Activated CD4-positive, CD25-positive, alpha-beta regulatory T cell treated with anti-CD3 and anti-CD28 coated beads, Interleukin-2, amount 50 U/mL, for 72 hours (primary cell): Measurements from ENCODE around the gene LPAR1.

Source experiments
- DNase-seq: peaks from one replicate; pipeline ENCODE4 v3.0.0; 2021

Gene LPAR1

GRCh38 chr9:110950041-110950645, 88.1 kb downstream of the LPAR1 start:
- DNase-seq = no peak

DNA sequence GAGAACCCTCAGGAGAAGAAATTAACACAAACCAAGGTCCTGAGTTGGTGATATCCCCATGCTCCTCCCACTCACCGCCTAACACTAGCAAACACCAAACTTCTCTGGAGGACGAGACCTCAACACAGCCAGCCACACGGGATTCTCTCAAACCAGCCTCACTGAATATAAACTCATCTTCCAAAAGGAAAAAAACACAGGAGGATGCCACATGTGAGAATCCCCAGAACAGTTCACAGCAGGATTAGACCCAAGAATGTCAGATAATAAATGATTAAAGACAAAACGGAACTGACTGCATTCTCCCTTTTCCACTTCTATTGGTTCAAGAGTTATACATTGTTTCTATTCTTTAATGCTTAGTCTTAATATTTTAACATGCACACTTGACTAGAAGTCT, 89.2 kb downstream of the LPAR1 start:
- no peak for DNase-seq

DNA sequence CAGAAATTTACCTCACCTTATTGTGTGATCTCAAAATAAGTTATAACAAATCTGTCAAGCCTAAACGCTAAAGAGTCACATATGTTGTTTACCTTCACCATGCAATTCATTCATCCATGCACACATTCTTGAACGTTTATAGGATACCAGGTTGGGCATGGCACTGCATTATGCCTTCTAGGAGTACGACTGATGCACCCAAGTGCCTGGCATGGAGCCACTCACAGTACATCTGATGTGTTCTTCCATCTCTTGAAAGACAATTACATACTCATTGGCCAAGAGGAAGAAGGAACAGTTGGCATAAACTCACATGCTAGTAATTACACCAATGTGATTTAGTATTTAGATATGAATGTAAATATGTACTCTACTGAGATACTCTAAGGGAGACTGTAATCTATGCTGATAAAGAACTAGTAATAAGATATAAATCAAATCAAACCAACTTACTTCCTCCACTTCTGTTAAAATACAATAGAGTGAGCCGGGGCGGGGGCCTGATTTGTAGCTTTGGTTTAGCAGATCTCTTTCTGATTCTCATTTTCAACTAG, 90.7 kb downstream of the LPAR1 start:
- no peak for DNase-seq

GRCh38 chr9:110942522-110942921, 95.7 kb downstream of the LPAR1 start:
- DNase-seq = no peak

- no peak for DNase-seq
Measured at GRCh38 chr9:110940951-110941557, 97.2 kb downstream of the LPAR1 start.

- no peak for DNase-seq
Measured at GRCh38 chr9:110939573-110939972, 98.7 kb downstream of the LPAR1 start.

GRCh38 chr9:110939047-110939446, 99.2 kb downstream of the LPAR1 start:
- DNase-seq = no peak

DNA sequence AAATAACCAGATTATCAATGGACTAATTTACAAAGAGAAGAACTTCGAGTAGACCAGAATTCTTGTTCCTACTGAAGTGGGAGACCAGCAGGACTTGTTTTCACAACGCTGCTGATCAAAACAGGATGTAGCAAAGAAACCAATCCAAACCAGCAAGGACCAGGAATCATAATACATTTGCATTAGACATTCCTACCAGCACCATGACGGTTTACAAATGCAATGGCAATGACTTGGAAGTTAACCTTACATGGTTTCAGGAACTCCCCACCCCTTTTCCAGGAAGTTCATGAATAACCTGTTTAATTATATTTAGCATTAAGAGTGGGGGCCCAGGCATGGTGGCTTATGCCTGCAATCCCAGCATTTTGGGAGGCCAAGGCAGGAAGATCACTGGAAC, 100.0 kb downstream of the LPAR1 start:
- no peak for DNase-seq

GRCh38 chr9:110936719-110937452, 101.4 kb downstream of the LPAR1 start:
- DNase-seq = no peak

DNA sequence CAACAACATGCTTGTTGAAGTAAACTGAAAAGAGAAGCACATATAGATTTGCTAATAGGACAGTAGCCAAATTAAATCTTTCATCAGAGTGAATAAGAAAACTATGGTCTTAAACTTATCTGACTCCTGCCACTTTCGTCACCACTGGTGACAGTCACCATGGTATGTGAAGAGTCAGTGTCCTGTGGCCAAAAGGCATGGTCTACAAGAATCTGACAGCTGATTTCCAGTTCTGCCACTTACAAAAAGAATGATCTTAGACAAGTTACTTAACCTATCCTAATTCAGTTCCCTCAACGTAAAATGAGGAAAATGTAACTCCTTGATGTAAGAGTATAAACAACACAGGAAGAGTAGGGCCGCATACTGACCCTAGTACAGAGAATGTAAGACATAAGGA, 102.0 kb downstream of the LPAR1 start:
- DNase-seq = no peak

DNA sequence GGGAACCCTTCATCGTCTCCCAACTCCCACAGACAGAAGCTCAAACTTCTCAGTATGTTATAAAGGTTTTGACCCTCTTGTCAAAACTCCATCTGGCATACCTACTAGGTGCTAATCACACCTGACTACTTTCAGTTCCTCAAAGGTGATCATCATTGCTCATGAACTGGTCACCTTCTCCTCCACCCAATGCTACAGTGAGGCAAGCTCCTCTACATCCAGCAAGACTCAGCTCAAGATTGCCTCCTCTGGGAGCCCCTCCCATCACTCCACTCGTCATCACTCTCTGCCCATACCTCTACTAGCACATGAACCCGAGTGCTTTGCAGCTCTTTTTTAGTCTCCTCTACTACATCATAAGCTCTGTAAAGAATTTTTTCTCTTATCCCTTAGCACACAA, 102.4 kb downstream of the LPAR1 start:
- DNase-seq = no peak

- DNase-seq = no peak
Measured at GRCh38 chr9:110933350-110934001, 104.8 kb downstream of the LPAR1 start.

DNA sequence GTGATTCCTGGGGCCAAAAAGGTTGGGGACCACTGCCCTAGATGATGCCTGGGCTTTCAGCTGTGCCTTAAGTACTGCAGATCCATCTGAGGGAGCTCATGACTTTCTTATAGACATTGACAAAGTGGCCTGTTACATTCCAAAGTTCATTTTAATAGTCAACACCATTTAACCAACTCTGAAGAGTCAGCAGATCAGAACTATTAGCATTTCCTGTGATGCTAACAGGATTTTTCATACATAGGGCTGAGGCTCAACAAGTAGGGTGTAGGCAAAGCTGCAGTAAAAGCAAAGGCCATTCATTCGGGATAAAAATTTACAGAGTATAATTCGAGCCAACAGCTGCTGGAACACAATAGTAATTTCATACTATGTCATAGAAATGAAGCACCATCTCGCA, 105.4 kb downstream of the LPAR1 start:
- no peak for DNase-seq

- no peak for DNase-seq
Measured at GRCh38 chr9:110928599-110928998, 109.7 kb downstream of the LPAR1 start.

DNA sequence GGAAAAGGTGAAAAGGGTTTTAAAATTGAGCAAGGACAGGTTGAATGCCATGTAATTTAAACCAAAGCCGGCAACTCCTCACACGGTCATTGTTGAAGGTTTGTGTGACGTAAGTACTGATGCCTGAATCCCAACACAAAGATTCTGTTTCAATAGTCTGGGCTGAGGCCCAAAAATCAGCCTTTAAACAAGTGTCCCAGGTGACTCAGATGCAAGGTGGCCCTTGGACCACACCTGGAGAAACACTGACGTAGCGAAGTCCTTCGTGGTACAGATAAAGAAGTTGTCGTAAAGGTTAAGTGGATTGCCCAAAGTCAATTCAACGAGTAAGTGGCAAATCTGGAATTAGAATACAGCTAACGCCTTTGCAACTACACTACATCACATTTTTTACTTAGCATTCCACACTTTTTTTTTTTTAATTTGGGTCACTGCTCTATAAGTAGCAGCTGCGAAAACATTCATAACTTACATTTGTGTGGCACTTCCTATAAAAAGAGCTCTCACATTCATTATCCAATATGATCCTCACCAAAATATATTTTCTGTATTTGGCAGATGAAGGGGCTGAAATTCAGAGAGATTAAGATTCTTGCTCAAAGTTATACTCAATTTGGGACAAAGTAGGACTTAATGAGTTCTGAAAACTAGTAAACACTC, 111.3 kb downstream of the LPAR1 start:
- DNase-seq = no peak

DNA sequence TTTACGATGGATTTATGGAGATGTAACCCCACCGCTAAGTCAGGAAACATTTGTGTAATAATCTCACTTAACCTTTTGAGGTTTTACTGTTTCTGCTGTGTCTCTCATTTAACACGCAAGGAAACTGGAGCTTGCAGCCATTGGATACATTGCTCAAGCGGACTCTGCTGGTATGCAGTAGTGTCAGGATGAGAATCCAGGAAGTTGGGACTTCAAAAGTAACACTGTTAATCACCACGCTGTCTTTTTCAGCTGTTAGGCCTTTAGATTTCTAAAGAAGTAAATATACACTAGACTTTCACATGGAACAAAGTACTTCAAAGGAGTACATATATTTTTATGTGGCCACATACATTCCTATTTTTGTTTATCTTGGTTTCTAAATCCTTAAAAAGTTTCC, 114.7 kb downstream of the LPAR1 start:
- no peak for DNase-seq

DNA sequence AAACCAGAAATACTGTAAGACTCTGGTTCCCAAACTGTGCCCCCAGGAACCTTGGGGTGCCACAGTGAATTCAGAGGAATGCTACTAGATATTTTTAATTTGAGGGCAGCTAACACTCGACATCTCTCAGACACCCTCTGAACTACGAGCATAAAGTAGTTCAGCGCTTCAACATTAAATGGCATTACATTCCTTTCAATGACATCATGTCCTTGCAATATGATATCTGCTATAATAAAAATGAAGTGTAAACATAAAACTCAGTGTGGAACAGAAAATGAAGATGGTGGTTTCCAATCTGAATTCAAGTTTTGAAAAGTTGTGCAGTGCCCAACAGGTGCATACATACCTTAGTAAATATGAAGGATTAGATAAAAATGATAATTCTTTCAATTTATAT, 116.1 kb downstream of the LPAR1 start:
- DNase-seq = no peak

DNA sequence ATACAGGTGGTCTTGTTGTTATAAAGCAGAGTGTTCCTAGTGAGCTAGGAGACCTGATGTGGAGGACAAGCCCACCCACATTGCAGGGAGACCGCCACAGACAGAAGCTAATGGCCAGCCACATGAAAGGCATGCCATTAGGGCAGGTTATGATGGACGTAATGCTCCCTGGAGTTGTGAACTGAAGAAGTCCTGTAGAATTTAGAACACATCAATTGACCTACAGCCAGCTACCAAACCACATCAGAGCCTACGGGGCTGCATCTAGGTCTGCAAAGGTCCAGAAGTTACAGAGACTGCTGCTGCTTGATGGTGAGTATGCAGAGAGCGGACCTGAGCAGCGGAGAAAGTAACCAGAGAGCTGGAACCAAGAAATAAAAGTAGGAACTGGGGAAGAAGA, 116.6 kb downstream of the LPAR1 start:
- DNase-seq = no peak

DNA sequence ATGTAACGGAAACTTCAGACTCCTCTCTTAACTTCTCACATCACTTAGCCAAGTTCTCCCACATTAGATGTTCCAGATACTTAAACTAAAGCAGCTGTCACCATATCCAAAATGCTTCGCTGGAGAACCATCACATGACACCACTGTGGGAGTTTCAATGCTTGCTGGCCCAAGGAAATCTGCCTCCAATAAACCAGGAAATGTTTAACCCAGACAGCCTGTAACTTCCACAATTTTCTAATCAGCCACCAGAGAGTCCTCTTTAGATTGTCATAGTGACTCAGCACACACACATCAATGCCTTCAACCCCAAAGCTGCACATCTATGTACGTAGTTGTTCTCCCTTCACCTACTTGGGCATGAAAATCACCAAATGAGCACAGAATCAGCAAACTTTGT, 118.7 kb downstream of the LPAR1 start:
- DNase-seq = no peak

GRCh38 chr9:110919050-110919435, 119.2 kb downstream of the LPAR1 start:
- DNase-seq = no peak

- no peak for DNase-seq
Measured at GRCh38 chr9:110918316-110919049, 119.8 kb downstream of the LPAR1 start.

GRCh38 chr9:110916403-110916802, 121.9 kb downstream of the LPAR1 start:
- no peak for DNase-seq
